ENCODE data around the gene ZNF140.

Gene ZNF140

DNA sequence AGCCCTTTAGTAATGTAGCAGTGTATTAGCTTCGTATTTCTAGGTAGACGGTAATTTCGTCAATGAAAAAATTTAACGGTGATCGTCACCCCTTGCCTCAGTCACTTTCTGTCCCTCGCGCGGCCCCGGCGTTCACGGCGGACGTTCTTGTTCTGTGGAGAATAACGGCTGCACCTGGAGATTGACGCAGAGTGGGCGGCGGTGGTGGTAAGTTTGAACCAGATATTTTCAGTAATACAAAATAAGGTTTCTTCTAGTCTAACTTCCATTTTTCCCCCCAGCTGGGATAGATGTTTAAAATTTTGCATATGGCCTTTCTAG lies 50.0 kb downstream of the ZNF140 start:
- DNase-seq, result no peak

DNA sequence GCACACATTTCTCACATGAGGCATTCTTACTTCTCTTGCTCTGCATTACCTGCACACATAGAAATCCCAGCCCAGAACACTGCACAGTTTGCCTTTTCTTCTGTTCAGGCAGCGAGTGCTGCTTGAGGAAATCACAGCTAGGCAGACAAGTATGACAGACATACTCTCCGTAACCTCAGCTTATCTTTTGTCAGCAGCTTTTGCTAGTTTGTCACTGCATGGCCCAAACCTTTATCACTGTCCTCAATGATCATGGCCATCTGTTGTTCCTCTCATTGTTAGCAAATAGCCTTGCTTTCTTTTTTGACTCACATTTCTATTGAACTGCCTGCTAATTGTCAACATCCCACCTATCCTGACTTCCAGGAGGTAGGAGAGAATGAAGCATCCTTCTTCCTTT lies 55.0 kb downstream of the ZNF140 start:
- DNase-seq, result no peak

- DNase-seq, result no peak
These were observed 65.3 kb downstream of the ZNF140 start for GRCh38 chr12:133145981-133146380.

- no peak for DNase-seq
These were observed 75.5 kb downstream of the ZNF140 start for GRCh38 chr12:133156125-133156690.
